NCI-H446 treated with DMSO at 0.1 percent for 48 hours (cell line): Measurements from ENCODE around the gene LBHD2.
A peak's percentile ranks its signal among the peaks of the same experiment; 100 is the strongest.

Experiments
- DNase-seq: peaks from one replicate; lab custom pipeline; 2025; lab: John Stamatoyannopoulos, UW

The LBHD2 gene

DNA sequence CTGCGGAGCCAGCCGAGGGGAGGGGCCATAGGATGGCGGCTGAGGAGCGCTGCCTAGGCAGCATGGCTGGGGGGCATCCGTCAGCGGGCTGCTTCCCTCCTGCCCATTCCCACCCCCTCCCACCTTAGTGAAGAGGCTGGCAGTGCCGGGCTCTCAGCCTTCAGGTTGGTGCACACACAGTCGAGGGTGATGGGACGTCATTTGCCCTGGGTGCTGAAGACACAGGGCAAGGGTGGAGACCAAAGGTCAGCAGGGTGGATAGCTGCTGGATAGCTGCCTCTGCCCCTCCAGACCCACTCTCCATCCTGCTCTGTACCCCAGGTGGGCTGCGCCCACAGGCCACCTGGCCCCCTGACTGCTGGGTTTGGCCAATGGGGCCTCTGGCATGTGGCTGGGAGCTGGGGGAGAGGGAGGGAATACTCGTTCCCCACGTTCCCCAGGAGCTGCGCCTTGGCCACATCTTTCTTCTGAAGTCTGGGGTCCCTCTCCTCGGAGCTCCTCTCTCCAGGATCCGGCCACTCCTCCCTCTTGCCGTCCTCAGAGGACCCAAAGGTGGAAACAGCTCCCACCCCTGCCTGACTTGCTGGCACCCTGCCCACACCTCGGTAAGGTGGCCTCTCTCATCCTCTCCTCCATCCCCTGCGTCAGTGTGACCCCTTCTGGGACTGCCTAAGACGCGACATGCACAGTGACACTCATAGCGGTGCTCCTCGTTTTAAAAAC is 15.5 kb upstream of the LBHD2 start:
- DNase-seq, result no peak

DNA sequence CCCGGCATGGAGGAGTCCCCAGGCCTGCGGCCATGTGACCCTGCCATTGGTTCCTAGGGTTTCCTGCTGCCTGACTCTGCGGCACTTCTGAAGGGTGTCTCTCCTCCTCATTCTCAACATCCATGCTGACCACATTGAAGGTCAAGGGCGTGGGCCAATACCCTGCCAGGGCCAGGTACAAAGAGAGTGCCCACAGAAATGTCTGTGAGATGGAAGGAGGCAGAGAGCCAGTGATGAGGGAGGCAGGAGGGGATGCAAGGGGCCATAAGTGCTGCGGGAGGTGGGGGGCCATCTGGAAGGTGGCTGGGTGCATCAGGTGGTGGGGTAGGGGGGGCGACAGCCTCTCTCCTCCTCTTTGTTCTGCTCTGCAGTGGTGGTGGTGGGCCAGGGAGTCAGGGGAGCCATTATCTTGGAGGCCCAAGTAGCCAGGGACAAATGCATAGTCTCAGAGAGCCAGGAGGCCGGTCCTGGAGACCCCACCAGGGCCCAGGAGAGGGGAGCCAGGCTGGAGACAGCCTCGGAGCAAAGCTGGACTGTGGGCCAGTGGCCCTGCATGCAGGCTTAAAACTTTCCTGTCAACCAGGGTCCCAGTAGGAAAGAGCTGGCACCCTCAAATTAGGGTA is 13.6 kb upstream of the LBHD2 start:
- DNase-seq, result no peak

DNA sequence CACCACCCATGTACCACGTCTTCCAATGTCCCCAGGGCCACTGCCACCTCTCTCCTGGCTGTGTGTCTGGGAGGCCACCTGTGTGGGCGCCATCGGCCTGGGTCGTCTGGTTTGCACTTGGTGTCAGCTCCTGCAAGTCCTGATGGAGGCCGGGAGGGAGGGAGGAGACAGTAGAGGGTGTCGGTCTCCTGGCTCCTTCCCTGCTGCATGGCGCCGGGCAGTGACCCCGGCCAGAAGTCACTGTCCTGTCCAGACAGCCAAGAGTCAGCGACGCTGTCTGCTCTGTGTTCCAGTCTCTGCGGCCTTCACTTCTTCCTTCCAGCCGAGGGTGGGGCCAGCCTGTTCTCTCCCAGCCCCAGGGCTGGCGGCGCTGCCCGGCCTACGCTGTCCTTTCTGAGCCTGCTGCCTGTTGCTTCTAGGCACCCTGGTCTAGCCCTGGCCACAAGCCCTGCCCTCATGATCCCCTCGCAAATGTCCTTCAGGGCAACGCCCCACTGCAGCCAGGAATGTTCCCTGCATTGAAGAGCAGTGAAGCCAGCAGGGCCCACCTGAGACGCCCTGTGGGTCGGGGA is 13.0 kb upstream of the LBHD2 start:
- DNase-seq, result no peak

DNA sequence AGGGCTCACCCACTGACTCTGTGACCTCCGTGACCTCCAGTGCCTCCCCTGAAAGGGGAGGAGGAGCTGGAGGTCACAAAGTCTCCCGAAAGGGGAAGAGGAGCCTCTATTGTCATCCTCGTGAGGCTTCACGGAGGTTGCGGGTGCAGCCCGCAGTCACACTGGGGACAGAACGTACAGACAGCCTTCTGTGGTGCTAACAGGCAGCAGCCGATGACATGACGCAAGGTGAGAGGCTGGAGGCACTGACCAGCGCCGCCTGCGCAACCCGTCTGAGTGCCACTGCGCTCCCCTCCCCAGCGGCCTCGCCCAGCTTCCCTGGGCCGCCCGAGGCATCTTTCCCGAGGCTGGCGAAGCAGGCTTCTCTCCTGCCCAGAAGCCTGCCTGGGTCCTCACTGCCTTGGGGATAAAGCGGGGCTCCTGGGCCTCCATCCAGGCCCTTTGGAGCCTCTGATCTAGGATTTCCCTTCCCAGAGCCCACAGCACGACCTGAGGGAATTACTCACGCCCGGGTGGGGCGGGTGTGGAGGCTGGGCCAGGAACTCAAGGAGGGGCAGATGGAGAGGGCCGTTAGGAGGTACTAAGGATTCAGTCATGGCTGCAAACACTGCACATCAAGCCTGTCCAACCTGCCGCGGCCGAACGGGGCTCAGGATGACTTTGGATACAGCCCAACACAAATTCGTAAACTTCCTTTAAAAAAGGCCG is 12.3 kb upstream of the LBHD2 start:
- DNase-seq, result no peak

DNA sequence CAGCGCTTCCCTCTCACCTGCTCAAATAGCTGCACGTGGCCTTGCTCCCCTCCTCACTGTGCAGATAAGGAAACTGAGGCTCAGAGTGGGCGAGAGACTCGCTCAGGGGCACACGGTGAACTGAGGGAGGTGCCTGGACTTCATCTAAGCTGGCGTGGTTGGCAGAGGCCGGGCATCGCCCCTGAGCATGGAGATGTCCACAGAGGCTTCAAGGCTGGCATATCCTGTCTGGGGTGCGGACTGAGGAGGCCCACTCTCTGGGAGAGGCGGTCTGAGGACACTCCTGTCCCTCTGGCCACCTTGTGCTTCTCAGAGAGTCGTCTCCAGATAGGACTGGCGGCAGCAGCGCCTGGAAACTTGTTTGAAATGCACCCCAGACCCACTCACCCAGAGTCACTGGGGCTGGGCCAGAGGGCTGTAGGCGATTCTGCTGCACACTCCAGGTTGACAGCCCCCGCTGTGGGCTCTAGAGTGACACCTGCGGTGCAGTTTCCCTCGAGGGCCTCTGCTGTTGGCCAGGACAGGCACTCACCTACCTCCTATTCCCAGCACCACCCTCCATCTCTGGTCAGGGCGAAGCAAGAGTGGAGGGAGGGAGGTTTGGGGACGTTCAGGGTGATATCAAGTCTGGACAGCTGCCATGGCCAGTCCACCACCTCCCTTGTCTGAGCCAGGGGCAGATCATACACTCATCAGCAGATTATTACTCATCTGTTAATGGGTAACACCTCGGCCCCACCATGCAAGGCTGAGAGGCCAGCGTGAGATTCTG is 11.2 kb upstream of the LBHD2 start:
- DNase-seq, result no peak

DNA sequence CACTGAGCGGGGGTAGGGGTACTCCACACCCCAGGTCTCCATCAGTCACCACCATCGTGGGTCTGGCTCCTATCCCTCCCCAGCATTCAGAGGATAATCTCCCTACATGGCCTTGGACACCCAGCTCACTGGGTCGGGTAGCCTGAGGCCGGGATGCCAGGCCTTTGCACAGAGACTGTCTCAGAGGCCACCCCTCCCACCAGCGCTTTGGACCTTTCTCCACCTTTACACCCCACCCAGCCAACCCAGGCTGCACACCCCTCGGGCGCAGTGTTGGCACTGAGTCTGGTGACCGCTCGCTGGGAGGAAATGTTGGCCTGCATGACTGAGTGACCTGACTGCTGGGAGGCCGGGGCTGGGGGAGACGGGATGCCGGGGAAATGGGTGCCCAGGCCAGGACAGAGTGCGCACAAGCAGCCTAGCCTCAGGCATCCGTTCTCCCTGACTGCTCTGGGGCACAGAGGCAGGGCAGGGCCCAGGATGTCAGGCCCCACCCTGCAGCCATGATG is 10.6 kb upstream of the LBHD2 start:
- DNase-seq, result no peak

DNA sequence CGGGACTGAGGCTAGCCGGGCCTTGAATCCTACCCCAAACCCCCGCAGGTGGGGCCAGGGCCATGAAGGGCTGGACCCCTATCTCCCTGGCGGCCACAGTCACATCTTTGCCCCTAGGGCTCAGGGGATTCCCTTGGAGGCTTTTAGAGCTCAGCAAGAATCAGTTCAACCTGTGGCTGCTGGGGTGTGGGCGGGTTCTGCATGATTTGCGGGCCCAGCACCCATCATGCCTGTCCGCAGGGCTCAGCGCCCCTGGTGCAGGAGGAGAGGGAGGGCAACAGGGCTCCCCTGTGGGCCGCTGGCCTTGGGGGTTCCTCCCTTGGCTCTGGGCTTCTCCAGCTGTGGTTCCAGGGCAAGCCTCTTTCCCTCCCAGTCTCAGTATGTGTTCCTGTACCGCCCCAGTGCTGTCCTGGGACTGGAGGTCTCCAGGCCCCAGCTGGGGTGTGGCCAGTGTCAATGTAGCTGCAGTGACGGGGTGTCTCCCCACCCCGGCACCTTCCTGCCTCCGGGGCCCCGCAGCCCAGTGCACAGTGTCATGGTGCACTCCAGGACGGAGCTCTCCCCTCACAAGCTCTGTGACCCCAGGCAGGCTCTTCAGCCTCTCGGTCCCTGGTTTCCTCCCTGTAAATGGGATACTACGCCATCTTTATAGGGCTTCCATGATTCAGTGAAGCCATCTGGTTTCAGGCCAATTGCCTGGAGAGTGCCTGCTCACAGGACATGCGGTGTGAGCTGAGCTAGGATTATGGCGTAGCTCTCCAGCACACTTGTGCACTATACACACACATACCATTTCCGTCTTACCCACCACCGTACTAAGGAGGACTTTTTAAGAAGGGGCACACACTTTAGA is 9.9 kb upstream of the LBHD2 start:
- no peak for DNase-seq

DNA sequence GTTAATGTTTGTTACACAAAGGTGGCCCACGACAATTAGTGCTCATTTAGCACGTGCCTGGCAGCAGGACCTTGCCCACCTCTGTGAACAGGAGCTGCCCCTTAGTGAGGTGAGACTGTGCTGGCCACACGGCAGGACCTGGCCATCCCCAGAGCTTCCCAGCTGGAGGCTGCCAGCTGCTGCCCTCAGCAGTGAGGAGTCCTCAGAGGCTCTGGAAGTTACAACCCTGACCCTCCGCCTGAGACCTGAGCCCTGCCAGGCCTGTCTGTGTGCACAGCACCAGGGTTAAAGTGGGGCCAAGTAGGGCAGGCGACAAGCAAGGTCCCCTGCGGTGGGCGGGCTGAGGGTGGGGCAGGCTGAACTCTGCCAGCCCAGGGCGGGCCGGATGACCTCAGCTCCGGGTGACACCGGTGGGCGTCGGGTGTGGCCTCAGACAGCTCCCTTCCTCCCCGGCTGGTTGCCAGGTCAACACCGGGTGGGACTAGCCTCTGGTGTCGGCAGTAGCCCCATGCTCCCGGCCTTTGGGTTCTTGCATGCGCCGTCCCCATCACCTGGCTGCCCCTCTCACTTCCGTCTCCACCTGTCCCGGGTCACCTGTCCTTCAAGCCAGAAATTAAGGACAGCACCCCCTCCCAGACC is 9.2 kb upstream of the LBHD2 start:
- no peak for DNase-seq

DNA sequence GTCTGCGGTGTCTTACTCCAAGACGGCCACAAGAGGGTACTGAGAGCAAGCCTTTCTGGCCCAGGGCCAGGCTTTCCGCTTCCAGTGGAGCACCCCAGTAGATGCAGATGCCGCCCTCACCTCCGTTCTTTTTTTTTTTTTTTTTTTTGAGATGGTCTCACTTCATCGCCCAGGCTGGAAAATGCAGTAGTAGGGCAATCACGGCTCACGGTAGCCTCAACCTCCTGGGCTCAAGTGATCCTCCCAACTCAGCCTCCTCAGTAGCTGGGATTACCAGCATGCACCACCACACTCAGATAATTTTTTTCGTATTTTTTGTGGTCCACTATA is 5.6 kb upstream of the LBHD2 start:
- peak; percentile 38 for DNase-seq

DNA sequence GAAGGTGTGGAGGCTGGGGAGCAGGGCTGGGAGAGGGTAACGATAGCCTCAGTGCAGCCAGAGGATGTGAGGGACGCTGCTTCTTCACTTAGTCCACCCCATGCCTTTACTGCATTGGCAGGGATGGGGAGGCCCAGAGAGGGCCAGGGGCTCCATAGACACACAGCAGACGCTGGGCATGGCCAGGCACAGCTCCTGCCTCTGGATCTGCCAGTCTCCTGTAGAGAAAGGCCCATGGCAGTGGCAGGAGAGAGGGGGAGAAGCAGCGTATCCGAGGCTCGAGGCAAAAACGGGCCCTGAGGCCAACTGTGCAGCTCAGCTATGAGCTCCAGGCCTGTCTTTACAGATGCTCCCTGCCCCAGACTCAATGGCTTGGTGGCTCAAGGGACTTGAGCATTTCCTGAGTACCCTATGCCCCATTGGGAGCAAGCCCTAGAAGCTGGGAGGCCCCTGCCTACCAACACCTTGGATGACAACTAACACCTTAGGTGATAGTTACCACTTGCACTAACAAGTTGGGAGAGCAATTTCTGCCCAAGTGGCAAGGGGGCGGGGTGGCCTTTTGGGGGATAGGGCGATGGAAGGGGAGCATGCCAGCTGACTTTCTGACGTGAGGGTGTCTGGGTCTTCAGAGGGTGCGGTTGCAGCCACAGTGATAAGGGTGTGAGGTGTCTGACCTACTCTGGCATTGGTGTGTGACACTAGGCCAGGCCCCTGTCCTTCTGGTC is 5.0 kb upstream of the LBHD2 start:
- no peak for DNase-seq

DNA sequence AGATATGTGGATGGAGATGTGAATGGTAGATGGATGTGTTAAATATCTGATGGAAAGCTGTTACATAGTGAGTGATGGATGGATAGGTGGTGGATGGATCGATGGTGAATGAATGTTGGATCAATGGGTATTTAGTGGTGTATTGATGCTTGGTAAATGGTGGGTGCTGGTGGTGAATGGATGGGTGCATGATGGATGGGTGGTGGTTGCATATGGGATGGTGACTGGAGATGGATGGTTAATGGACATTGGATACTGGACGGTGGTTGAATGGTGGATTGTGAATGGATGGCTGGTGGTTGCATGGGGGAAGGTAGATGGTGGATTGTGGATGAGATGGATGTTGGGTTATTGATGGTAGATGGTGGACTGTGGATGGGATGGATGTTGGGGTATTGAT is 2.1 kb upstream of the LBHD2 start:
- DNase-seq, result no peak

DNA sequence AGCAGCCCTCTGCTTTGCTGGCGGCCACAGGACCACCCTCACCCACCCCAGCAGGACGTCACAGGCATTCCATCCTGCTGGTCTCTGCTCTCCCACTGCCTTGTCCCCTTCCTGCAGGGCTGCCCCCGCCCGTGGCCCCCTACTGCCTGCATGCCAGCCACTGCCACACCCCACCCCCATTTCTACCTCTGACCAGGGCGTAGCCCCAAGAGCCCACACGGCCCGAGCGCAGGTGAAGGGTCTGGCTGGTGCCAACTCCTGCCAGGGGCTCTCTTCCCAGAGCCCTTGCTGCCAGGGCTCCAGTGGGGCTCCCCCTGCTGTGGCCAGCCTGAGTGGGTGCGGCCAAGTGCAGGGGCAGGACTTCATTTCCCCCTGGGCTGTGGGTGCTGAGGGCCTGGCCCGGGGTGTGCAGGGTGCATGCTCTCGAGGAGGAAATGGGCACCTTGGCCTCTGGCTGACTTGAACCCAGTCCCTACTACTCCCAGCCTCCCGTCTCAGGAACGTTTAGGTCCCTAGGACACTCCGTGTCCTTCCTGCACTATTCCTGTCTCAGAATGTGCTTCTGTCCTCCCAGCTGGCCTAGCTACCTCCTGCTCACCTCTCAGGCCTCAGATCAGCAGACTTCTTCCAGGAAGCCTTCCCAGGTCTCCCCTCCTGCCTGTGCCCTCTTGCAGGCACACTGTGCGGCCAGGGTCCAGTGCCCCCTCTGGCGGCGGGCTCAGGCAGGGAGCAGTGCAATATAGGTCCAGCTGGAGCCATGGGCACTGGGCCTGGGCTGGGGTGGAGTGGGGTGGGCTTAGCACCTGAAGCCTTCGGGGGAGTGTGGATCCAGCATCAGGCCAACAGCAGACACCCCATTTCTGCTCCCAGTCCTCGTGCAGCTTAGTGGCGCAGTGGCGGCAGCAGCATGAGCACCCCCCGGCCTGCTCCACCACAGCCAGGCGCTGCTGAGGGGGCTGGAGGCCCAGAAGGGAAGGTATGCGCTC is 1.4 kb downstream of the LBHD2 start:
- no peak for DNase-seq

DNA sequence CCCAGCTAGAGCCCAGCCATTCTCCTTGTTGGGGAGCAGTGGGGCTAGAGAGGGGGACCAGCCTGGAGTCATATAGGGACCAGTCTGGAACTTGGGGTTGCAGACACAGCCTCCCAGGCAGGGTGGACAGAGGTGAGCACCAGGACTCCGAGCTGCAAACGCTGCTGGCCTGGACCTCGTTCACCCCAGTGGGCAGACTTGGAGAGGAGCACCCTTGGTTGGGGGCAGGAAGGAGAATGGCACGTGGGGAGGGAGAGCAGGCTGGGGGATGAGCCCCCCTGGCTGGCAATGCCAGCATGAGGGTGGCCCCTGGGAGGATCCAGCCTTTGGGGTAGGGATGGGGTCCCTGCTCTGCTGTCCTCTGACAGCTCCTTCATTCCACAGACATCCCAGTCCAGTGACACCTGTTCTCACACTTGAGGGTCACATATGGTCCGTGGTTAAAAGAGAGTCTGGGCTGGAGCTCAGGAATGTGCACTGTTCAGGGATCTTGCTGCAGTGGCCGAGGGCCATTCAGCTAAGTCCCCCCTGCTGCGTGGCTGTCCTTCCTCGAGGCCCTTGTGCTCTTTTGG is 2.8 kb downstream of the LBHD2 start:
- no peak for DNase-seq

DNA sequence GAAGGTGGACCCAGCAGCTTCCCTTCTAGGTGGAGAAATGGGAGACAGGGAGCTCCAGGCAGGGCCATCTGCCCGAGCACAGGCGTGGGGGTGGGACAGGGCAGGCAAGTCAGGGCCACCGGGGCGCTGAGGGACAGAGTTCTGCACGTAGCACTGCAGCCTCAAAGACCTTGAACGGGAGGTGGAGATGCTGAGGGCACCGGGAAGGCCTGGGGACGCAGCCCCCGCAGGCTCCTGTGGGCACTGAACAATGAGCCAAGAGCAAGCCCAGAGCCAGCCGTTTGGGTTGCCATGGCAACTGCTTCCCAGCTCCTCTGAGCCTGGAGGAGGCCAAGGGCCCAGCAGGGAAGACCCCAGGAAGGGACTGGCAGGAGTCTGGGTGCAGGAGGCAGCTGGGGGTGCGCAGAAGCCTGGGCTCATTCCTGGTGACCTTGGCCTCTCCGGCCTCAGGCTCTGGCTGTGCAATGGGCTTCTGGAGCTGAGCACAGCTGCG is 3.4 kb downstream of the LBHD2 start:
- no peak for DNase-seq

DNA sequence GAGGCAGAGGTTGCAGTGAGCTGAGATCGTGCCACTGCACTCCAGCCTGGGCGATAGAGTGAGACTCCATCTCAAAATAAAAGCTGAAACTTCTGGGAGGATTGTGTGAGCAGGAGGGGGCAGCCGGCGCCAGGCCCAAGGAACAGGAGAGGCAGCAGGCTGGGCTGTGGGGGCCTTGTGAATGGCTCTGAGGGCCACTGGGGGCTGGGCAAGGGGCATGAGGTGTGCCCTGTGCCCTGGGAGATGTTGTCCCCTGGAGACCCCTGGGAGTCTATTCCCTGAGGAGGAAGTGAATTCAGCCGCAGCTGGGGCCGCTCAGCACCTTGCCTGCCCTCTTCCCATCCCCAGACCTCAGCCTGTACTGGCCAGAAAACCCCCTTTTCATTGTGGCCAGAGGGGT is 4.9 kb downstream of the LBHD2 start:
- DNase-seq, result no peak

DNA sequence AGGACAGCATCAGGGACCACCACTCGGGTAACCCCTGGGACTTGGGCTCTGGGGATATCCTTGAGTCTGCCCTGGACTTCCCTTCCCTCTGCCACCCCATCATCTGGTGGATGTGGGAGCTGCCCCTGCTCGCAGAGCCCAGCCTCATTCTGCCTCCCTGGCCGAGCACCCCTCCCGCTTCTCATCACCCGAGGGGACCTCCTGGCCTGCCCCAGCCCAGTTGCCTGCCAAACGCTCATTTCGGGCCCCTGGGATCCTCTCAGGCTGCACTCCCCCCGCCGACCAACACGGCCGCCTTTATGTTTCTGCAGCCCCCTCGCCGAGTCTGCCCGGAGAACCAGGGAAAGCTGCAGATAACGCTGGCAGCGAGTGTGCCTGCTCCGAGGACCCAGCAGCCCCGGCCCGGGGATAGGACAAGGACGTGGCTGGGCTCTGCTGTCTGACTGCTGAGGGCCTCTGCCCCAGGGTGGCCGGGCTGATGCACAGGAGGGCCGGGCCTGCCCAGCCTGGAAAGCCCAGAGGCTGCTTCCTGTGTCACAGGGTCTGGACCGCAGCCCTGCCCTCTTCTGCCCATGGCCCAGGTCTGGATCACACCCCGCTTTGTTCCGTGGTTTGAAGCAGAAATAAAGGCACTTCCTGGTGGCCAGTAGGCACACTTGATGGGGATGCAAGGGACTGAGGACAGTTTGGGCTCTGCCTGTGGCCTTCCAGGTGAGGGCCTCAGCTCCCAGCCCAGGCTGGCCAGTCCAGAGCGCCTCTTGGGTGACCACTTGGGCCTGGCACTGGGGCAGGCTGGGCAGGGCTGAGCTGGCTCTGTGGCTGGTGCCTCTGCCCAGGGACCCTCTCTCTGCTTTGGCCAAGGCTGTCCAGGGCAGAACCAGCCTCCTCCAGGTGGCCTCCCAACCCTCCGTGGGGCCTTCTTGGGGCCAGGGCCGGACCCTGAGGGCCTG is 5.7 kb downstream of the LBHD2 start:
- no peak for DNase-seq

DNA sequence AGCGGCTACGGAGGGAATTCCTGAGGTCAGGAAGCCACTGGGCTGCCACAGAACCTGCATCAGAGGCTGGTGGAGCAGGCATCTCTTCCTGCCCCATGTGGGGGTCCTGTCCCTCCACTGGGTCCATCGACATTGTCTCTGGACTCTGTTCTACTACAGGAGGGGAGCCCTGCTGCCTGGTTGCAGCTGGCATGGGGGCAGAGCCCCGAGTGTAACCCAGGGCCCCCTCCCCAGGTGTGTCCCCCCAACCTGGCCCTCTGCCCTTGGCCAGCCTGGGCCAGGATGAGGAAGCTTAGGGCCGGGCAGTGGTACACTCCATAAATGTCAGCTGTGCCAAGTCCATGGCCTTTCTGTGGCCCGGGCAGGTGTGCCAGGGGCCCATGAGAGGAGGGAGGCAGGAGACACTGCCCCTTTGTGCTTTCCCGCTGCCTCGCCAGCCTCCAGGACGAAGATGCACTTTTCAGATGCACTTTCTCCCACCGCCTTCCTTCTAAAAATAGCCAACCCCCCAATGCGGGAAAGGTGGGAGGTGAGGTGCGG is 6.5 kb downstream of the LBHD2 start:
- no peak for DNase-seq
